Stimulated activated CD8-positive, alpha-beta memory T cell treated with anti-CD3 and anti-CD28 coated beads, Interleukin-4, amount 100 ng/mL, for 48 hours (primary cell): ENCODE measurements around the gene TACO1.

ENCODE experiments used
- DNase-seq: peaks from one replicate; pipeline ENCODE4 v3.0.0-alpha.2; 2020

Gene TACO1

DNA sequence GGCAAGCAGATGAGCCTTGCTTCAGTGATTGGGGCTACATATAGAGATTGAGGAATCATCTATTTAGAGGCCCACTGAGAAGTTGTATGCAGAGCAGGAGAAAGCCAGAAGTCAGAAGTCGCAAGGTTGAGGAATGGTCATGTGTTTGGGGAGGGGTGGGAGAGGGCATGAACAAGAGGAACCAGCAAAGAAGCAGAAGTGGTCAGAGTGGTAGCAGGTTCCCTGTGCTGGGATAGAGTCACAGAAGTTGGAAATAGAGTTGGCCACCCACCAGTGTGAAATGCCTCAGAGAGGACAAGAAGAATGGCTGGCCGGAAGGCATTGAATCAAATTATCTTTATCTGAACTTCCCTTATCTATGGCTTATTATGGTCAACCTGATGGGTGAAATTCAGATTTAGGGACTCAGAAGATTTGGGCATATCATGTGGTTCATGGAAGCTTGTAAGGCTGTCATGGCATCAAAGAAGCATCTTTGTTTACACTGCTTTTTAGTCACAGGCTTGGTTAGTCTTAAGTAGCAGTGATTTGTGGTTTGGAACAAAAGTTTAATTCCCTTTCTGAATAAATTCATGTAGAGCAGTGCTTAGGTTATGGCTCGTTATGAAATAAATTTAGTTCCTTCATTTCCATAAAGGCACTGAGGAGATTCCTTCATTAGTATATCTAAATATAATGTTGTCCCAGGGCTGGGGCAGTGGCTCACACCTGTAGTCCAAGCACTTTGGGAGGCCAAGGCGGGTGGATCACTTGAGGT is 41.2 kb downstream of the TACO1 start:
- DNase-seq: no peak

DNA sequence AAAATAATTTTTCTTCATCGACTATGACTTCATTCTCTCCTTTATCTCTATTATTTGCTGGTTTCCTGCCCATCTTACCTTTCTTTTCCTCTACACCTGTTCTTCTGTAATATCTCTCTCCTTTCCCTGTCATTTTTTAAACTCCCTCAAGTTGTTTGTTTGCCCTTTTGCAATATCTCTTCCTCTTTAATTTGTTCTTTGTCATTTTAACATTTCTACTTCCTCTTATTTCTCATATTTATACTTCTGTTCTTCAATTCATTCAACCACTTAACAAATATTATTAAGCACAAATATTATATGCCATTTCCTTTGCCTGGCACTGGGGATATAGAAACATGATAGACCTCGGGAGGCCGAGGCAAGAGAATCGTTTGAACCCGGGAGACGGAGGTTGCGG is 44.2 kb downstream of the TACO1 start:
- DNase-seq: no peak

DNA sequence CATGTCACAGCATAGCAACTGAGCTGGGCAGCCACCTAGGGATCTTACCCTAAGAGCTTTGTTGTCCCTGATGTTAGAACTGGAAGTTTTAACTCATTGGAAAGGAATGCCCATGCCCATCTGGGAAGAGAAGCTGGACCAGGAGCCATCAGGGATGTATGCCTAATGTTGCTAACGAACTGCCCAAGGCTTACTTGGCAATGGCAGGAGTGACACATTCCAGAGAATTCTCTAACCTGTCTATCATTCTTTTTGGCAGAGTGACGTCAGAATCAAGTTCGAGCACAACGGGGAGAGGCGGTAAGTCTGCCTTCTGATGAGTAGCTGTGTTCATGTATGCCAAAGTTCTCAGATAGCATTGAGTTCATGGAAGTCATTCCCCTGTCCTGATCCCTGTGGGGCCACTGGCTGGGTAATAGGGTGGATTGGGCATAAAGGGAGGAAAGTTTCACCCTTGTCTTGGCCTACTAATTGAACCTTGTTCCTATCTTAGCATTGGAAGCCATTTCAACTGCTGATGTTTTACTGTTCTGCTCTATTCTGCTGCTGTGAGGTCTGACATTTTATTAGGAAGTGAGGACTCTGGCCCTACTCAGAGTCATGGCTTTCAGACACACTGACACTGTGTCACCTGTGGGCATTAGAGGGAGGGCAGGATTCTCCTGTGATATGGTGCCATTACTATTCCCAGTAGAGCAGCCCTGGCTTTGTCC is 45.2 kb downstream of the TACO1 start:
- DNase-seq: no peak

DNA sequence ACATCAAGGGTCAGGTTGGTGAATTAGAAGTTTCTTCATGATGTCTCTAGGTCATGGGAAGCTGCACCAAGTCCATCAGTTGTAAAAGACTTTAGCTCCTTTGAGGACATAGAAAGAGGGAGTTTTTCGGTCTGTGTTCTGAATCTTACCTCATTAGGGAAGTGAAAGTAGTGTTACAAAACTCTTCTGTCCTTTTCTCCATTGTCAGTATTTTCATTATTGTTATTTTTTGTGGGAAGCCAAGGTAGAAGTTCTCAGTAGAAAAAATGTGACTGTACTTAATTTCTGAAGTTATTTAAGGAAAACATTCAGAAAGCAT is 45.8 kb downstream of the TACO1 start:
- no peak for DNase-seq

DNA sequence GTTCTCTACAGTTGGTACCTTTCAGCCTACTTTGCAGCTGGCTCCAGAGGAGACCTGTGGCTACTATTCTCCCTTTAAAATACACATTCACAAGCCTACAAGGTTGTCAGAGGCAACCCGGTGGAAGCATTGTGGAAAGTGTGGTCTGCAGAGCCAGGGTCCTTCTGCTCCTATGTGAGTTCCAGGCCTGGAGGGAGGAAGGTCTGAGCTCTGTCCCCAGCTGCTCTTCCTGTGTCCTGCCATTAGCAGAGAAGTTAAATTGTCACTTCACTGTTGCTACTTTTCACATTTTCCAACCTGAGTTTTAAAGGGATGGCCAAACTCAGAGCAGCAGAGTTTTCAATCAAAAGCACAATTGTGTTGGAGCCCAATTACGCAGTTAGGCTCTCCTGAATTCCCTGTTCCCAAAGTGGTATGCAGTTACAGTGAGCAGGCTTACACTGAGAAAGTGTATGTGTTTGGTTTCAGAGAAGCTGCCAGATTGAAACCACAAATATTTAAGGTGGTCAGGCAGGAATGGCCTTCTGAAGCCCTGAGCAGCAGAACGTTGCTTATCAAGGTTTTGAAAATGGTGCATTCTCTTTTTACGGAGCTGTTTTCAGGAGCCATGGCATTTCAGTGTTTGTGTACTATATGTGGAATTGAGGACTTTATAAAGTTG is 46.5 kb downstream of the TACO1 start:
- no peak for DNase-seq

DNA sequence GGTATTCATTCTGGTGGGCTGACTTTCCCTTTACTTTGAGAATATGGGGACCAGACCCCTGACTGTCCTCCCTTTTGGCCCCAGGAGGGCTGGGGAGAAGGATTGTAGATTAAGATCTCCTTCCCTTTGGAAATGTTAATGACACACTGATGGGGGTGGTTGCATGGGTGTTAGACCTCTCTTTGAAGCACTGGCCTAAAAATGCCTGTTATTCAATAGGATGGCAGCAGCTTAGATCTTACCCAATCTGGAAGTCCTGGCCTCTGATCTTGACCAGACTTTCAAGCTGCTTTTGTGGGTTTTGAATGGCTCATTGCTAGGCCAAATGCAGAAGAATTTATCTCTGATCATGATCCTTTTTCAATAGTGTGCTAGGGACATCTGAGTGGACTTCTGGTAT is 47.2 kb downstream of the TACO1 start:
- DNase-seq: no peak

DNA sequence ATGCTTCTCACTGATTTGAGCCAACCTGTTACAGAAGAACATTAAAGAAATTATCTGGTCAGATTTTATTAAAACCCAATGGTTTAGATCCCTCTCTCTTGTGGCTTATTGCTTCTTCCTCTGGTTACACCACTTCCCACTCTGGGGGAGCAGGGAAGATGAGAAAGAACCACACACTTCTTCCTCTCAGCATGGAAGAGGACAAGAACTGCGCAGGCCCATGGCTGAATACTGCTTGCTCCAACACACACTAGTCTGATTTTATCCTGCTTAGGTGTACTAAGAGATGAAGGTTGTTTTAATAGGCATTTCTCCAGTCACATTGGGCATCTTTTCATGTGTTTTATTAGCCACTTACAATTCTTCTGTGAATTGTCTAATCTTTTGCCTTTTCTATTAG is 49.1 kb downstream of the TACO1 start:
- DNase-seq: no peak

DNA sequence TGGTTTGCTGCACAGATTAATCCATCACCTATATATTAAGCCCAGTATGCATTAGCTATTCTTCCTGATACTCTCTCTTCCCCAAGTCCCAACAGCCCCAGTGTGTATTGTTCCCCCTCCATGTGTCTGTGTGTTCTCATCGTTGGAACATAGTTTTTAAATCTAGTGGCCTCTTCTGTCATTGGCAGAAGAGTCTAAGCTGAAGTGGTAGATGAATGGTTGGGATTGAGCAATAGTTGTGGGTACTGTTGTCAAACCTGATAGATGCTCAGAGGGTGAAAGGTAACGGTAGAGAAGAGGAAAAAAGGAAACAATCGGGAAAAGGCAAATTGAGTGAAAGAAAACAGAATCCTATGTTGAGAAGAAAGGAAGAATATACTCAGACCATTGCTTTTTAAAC is 51.4 kb downstream of the TACO1 start:
- no peak for DNase-seq

DNA sequence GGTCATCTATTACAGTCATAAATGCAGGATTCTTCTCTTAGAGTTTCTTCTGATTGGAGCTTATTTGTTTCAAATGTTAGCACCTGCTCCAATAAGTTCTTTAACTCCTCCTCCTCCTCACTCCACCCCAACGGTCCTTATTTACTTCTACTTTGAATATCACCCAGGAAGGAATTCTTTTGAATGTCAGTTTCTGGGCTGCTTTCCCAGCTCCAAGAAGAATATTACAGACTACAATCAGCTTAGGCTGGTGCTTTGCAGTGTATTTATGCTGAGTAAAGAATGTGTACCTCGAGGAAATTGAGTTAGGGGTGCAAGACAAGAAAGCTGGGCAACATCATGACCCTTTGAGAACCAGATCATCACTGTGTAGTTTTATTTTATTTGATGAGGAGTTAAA is 52.4 kb downstream of the TACO1 start:
- no peak for DNase-seq

DNA sequence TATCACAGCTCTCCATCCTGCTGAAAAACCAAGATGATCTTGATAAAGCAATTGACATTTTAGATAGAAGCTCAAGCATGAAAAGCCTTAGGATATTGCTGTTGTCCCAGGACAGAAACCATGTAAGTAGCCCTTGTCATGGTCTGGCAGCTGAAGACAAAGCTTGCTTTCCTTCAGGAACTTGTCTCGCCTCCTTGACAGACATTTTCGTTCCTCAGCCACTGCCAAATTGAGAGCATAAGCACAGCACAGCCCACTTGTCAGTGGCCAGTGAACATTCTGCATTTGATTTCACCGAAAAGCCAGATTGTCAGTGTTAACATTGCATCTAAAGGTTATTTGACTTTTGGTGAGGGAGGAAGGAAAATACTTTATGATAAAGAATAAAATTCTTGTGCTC is 57.1 kb downstream of the TACO1 start:
- no peak for DNase-seq
